Stimulated activated CD4-positive, alpha-beta T cell treated with anti-CD3 and anti-CD28 coated beads, Interleukin-1b, Interleukin-23, amount 100 ng/mL, for 24 hours (primary cell): Measurements from ENCODE around the gene ROS1.
"Not testable (repeated sequence)": the region's sequence is repeated elsewhere in the genome, so short reads cannot be mapped to it uniquely, and the experiment has no call there.

Experiments
- DNase-seq, 4 experiments: peaks; one replicate each; pipeline ENCODE4 v3.0.0-alpha.2; 2020; ENCODE audit warnings: low read depth in 4 of 4, low spot score in 1 of 4

The ROS1 gene

GRCh38 chr6:117384659-117385058 is 41.1 kb downstream of the ROS1 start:
- DNase-seq = no peak

GRCh38 chr6:117381749-117382148 is 44.0 kb downstream of the ROS1 start:
- DNase-seq = no peak

GRCh38 chr6:117380298-117380697 is 45.4 kb downstream of the ROS1 start:
- DNase-seq = no peak

GRCh38 chr6:117375446-117375845 is 50.3 kb downstream of the ROS1 start:
- DNase-seq = no peak

- no peak for DNase-seq
Measured at GRCh38 chr6:117373211-117373813, 52.4 kb downstream of the ROS1 start.

GRCh38 chr6:117372289-117372688 is 53.5 kb downstream of the ROS1 start:
- not testable (repeated sequence) for DNase-seq

- no peak for DNase-seq
Measured at GRCh38 chr6:117371492-117371891, 54.2 kb downstream of the ROS1 start.

GRCh38 chr6:117359581-117359980 is 66.2 kb downstream of the ROS1 start:
- DNase-seq = no peak

- DNase-seq = no peak
Measured at GRCh38 chr6:117354671-117355070, 71.1 kb downstream of the ROS1 start.

GRCh38 chr6:117352466-117353081 is 73.2 kb downstream of the ROS1 start:
- DNase-seq = no peak

GRCh38 chr6:117351521-117351920 is 74.2 kb downstream of the ROS1 start:
- DNase-seq = no peak

GRCh38 chr6:117346142-117346930 is 79.4 kb downstream of the ROS1 start:
- DNase-seq = no peak

GRCh38 chr6:117345292-117345610 is 80.5 kb downstream of the ROS1 start:
- no peak for DNase-seq

- no peak for DNase-seq
Measured at GRCh38 chr6:117344444-117345291, 81.1 kb downstream of the ROS1 start.

GRCh38 chr6:117338567-117338966 is 87.2 kb downstream of the ROS1 start:
- DNase-seq = no peak

GRCh38 chr6:117329926-117330325 is 95.8 kb downstream of the ROS1 start:
- DNase-seq = no peak

GRCh38 chr6:117328500-117328899 is 97.2 kb downstream of the ROS1 start:
- DNase-seq = no peak

- no peak for DNase-seq
Measured at GRCh38 chr6:117328005-117328389, 97.7 kb downstream of the ROS1 start.

GRCh38 chr6:117327149-117328004 is 98.4 kb downstream of the ROS1 start:
- DNase-seq = no peak

GRCh38 chr6:117326396-117326795 is 99.3 kb downstream of the ROS1 start:
- no peak for DNase-seq

GRCh38 chr6:117317261-117317660 is 108.5 kb downstream of the ROS1 start:
- no peak for DNase-seq
